GF-D8 (cell line): ENCODE results near the gene WDSUB1.

Experiments
- DNase-seq: peaks from one replicate; lab custom pipeline; 2025; lab: John Stamatoyannopoulos, UW

Gene WDSUB1

GRCh38 chr2:159285929-159286708 is at the start of gene WDSUB1:
TSS of gene WDSUB1 (minus strand) at chr2:159286703. CDS start at chr2:159283069, 3,634 bp downstream.
- peak; percentile 11 for DNase-seq

- peak; percentile 17 for DNase-seq
These were observed 40.2 kb upstream of the WDSUB1 start for GRCh38 chr2:159326569-159327255.

- no peak for DNase-seq
These were observed 35.9 kb upstream of the WDSUB1 start for GRCh38 chr2:159322419-159322818.

- no peak for DNase-seq
These were observed 31.0 kb upstream of the WDSUB1 start for GRCh38 chr2:159317392-159318088.

GRCh38 chr2:159307942-159308341 is 21.4 kb upstream of the WDSUB1 start:
- DNase-seq = no peak

GRCh38 chr2:159300586-159300985 is 14.1 kb upstream of the WDSUB1 start:
- no peak for DNase-seq

- DNase-seq = no peak
These were observed 12.5 kb upstream of the WDSUB1 start for GRCh38 chr2:159298967-159299366.

- DNase-seq = no peak
These were observed 10.7 kb upstream of the WDSUB1 start for GRCh38 chr2:159297042-159297707.

- no peak for DNase-seq
These were observed 5.7 kb upstream of the WDSUB1 start for GRCh38 chr2:159292157-159292556.

- peak; percentile 84 for DNase-seq
These were observed 3.9 kb upstream of the WDSUB1 start for GRCh38 chr2:159290289-159290907.

GRCh38 chr2:159287733-159288132 is 1.2 kb upstream of the WDSUB1 start:
- DNase-seq = no peak

- peak; percentile 94 for DNase-seq
These were observed 372 bp upstream of the WDSUB1 start for GRCh38 chr2:159286709-159287441.

- DNase-seq = no peak
These were observed 1.1 kb downstream of the WDSUB1 start for GRCh38 chr2:159285433-159285832.

- DNase-seq = no peak
These were observed 3.0 kb downstream of the WDSUB1 start for GRCh38 chr2:159283529-159283928.

GRCh38 chr2:159281002-159281401 is 5.5 kb downstream of the WDSUB1 start:
- no peak for DNase-seq

- DNase-seq = no peak
These were observed 6.8 kb downstream of the WDSUB1 start for GRCh38 chr2:159279700-159280099.

- DNase-seq = no peak
These were observed 11.4 kb downstream of the WDSUB1 start for GRCh38 chr2:159275111-159275510.

GRCh38 chr2:159272156-159272555 is 14.3 kb downstream of the WDSUB1 start:
- DNase-seq = no peak

GRCh38 chr2:159270744-159271379 is 15.6 kb downstream of the WDSUB1 start:
- no peak for DNase-seq

- DNase-seq = no peak
These were observed 18.6 kb downstream of the WDSUB1 start for GRCh38 chr2:159267921-159268320.

- no peak for DNase-seq
These were observed 19.9 kb downstream of the WDSUB1 start for GRCh38 chr2:159266554-159266953.
